ENCODE data around the gene NR1H3. TPM values are rescaled to one million over a fixed set of nuclear protein-coding genes. Genes with fewer than 3 reads are reported as not detected.
"Not testable (repeated sequence)": the region's sequence is repeated elsewhere in the genome, so short reads cannot be mapped to it uniquely, and the experiment has no call there.

Gene NR1H3
- polyA plus RNA-seq, 6 donors from 2014 or later, result 3.2 to 12.5 (median 5.2) TPM

GRCh38 chr11:47308050-47308823, 50.4 kb downstream of the NR1H3 start:
- Mint-ChIP-seq H3K4me1 (peaks cover 0 to 5% (median 3%) of the 10 kb centered on the region in 3 donors), H3K27ac (peak overlapping the region in 1 of 6 donors; percentile 53), H3K4me3 (no peak overlapping the region), H3K36me3 (peaks cover 12 to 16% of the 10 kb centered on the region in 2 donors), H3K9me3 (peaks cover 0 to 7% (median 6%) of the 10 kb centered on the region in 7 donors), H3K27me3 (no peaks in the 10 kb centered on the region)
- no peak for ATAC-seq (ENCODE audit: low read depth in 2 of 2)
- no peak for DNase-seq

GRCh38 chr11:47314992-47315391, 57.2 kb downstream of the NR1H3 start:
- Mint-ChIP-seq H3K4me1 (peaks cover 5 to 25% (median 5%) of the 10 kb centered on the region in 3 donors), H3K36me3 (peaks cover 0 to 17% of the 10 kb centered on the region in 2 donors), H3K9me3 (no peaks in the 10 kb centered on the region), H3K4me3 (peak overlapping the region in 1 of 8 donors; percentile 4), H3K27me3 (no peaks in the 10 kb centered on the region), H3K27ac (peak overlapping the region in 1 of 6 donors; percentile 44)
- DNase-seq, result no peak
- no peak for ATAC-seq (ENCODE audit: low read depth in 2 of 2)

DNA sequence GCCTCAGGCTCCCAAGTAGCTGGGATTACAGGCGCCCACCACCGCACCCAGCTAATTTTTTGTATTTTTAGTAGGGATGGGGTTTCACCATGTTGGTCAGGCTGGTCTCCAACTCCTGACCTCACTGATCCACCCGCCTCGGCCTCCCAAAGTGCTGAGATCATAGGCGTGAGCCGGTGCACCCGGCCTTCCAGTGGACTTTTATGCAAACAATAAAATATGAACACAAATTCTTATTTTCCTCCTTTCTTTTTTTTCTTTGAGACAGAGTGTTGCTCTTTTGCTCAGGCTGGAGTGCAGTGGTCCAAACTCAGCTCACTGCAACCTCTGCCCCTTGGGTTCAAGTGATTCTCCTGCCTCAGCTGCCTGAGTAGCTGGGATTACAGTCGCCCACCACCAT, 58.7 kb downstream of the NR1H3 start:
- Mint-ChIP-seq H3K4me3 (peak overlapping the region in 2 of 8 donors; percentile 45 to 52), H3K4me1 (peaks cover 5 to 25% (median 5%) of the 10 kb centered on the region in 3 donors), H3K27ac (peak overlapping the region in 3 of 6 donors; percentile 61 to 92 (median 87)), H3K36me3 (peaks cover 0 to 20% of the 10 kb centered on the region in 2 donors)
- H3K9me3 Mint-ChIP-seq; ATAC-seq (ENCODE audit: low read depth in 2 of 2); H3K27me3 Mint-ChIP-seq; DNase-seq: not testable (repeated sequence)

DNA sequence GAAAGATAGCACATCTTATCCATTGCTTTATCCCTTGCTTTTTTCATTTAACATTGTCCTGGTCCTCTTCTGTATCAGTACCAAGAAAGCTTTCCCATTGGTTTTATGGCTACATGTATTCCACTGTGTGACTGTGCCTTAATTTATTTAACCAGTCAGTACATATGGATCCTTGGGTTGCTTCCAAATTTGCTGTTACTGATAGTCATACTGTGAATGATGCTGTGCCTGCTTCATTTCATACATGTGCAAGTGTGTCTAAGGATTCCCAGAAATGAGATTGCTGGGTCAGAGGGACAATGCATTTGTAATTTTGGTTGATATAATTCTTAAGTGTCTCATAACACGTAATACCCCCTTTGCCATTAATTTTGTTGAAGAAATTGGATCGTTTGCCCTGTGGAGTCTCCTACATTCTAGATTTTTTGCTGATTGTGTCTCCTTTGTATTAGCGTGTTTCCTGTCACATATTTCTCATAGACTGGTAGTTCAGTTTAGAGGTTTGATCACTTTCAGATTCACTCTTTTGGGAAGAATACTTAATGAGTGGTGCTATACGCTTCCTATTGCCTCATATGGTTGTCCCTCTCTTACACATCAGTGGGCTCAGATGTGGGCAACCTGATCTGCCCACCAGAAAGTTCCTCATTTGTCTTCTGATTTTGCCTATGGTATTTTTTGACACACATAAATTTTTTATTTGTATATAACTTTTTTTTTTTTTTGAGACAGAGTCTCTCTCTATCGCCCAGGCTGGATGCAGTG, 59.5 kb downstream of the NR1H3 start:
- Mint-ChIP-seq H3K9me3 (no peaks in the 10 kb centered on the region), H3K27me3 (no peaks in the 10 kb centered on the region), H3K36me3 (peaks cover 0 to 25% of the 10 kb centered on the region in 2 donors), H3K27ac (peak overlapping the region in 4 of 6 donors; percentile 61 to 92 (median 78)), H3K4me3 (peak overlapping the region in 3 of 8 donors; percentile 14 to 67 (median 45)), H3K4me1 (peaks cover 5 to 25% (median 5%) of the 10 kb centered on the region in 3 donors)
- DNase-seq (peak; percentile 56), ATAC-seq (ENCODE audit: low read depth in 2 of 2) (peak; percentile 52 to 63)

GRCh38 chr11:47318166-47318565, 60.4 kb downstream of the NR1H3 start:
- no peak for DNase-seq
- Mint-ChIP-seq H3K4me1 (peaks cover 5 to 25% (median 5%) of the 10 kb centered on the region in 3 donors), H3K27ac (peak overlapping the region in 2 of 6 donors; percentile 83 to 93), H3K9me3 (no peaks in the 10 kb centered on the region), H3K4me3 (peak overlapping the region in 2 of 8 donors; percentile 62 to 66), H3K36me3 (peaks cover 0 to 25% of the 10 kb centered on the region in 2 donors), H3K27me3 (no peaks in the 10 kb centered on the region)
- ATAC-seq (ENCODE audit: low read depth in 2 of 2), result no peak

Other genes starting within 250 kb of the NR1H3 start
- 100 to 1,000 TPM in 3 of 6 donors, 10 to 100 TPM in 3; 87.2 to 127 (median 100) TPM for gene ARFGAP2, start 81.1 kb upstream of the NR1H3 start, polyA plus RNA-seq (ENCODE audit: low read depth in 6 of 6)
- under 1 TPM in 2 of 6 donors, not detected in 4; 0.41 to 0.49 TPM for gene PACSIN3, start 71.6 kb upstream of the NR1H3 start, polyA plus RNA-seq (ENCODE audit: low read depth in 6 of 6)
- 10 to 100 TPM in 5 of 6 donors, 1 to 10 TPM in 1; 6.5 to 25.3 (median 22.9) TPM for gene DDB2, start 43.0 kb upstream of the NR1H3 start, polyA plus RNA-seq (ENCODE audit: low read depth in 6 of 6)
- 1 to 10 TPM in 5 of 6 donors, not detected in 1; 1.6 to 8.1 (median 2.2) TPM for gene ACP2, start 9.2 kb upstream of the NR1H3 start, polyA plus RNA-seq (ENCODE audit: low read depth in 6 of 6)
- gene MADD, start 12.1 kb downstream of the NR1H3 start, polyA plus RNA-seq (ENCODE audit: low read depth in 6 of 6), result 10 to 100 TPM; 12.1 to 24.8 (median 16.4) TPM
- gene MYBPC3, start 94.7 kb downstream of the NR1H3 start, polyA plus RNA-seq (ENCODE audit: low read depth in 6 of 6), result not detected
- gene SPI1, start 120.6 kb downstream of the NR1H3 start, polyA plus RNA-seq (ENCODE audit: low read depth in 6 of 6), result 10 to 100 TPM; 42.8 to 74.6 (median 51.7) TPM
- 10 to 100 TPM in 5 of 6 donors, 1 to 10 TPM in 1; 7.5 to 21.9 (median 17.2) TPM for gene SLC39A13, start 150.6 kb downstream of the NR1H3 start, polyA plus RNA-seq (ENCODE audit: low read depth in 6 of 6)
- gene PSMC3, start 168.4 kb downstream of the NR1H3 start, polyA plus RNA-seq (ENCODE audit: low read depth in 6 of 6), result 100 to 1,000 TPM in 2 of 6 donors, 10 to 100 TPM in 4; 78.6 to 109 (median 95.1) TPM
- gene RAPSN, start 191.1 kb downstream of the NR1H3 start, polyA plus RNA-seq (ENCODE audit: low read depth in 6 of 6), result not detected

Data from naive B cell (primary cell).